ENCODE data around the gene GPN2. TPM values are rescaled to one million over a fixed set of nuclear protein-coding genes. Genes with fewer than 3 reads are reported as not detected.

GPN2 gene
- total RNA-seq, 1 donor from 2014 or later, result 26.4 TPM

- H3K4me1 Mint-ChIP-seq (ENCODE audit: unreplicated experiment), result no peaks in the 10 kb centered on the region
- no peaks in the 10 kb centered on the region for H3K9me3 Mint-ChIP-seq (ENCODE audit: unreplicated experiment)
- no peak for TF ChIP-seq CTCF (IDR thresholded peaks at IDR 0.05)
- peaks cover 3% of the 10 kb centered on the region for H3K27me3 Mint-ChIP-seq (ENCODE audit: unreplicated experiment)
- DNase-seq (ENCODE audit: extremely low spot score, unreplicated experiment), result no peak
- H3K27ac Mint-ChIP-seq (ENCODE audit: unreplicated experiment), result no peak overlapping the region
- no peaks in the 10 kb centered on the region for H3K36me3 Mint-ChIP-seq (ENCODE audit: unreplicated experiment)
- H3K4me3 Mint-ChIP-seq (ENCODE audit: unreplicated experiment), result no peak overlapping the region
Measured at GRCh38 chr1:26911399-26912146, 21.5 kb upstream of the GPN2 start.

GRCh38 chr1:26910343-26911160 is 20.5 kb upstream of the GPN2 start:
- H3K36me3 Mint-ChIP-seq (ENCODE audit: unreplicated experiment), result no peaks in the 10 kb centered on the region
- H3K27ac Mint-ChIP-seq (ENCODE audit: unreplicated experiment), result no peak overlapping the region
- H3K4me1 Mint-ChIP-seq (ENCODE audit: unreplicated experiment), result no peaks in the 10 kb centered on the region
- H3K27me3 Mint-ChIP-seq (ENCODE audit: unreplicated experiment), result no peaks in the 10 kb centered on the region
- no peak for DNase-seq (ENCODE audit: extremely low spot score, unreplicated experiment)
- no peak for TF ChIP-seq CTCF (IDR thresholded peaks at IDR 0.05)
- no peak overlapping the region for H3K4me3 Mint-ChIP-seq (ENCODE audit: unreplicated experiment)
- H3K9me3 Mint-ChIP-seq (ENCODE audit: unreplicated experiment), result no peaks in the 10 kb centered on the region

GRCh38 chr1:26909951-26910342 is 19.9 kb upstream of the GPN2 start:
- no peak overlapping the region for H3K27ac Mint-ChIP-seq (ENCODE audit: unreplicated experiment)
- no peaks in the 10 kb centered on the region for H3K27me3 Mint-ChIP-seq (ENCODE audit: unreplicated experiment)
- no peak for DNase-seq (ENCODE audit: extremely low spot score, unreplicated experiment)
- TF ChIP-seq CTCF (IDR thresholded peaks at IDR 0.05), result no peak
- H3K4me3 Mint-ChIP-seq (ENCODE audit: unreplicated experiment), result no peak overlapping the region
- no peaks in the 10 kb centered on the region for H3K36me3 Mint-ChIP-seq (ENCODE audit: unreplicated experiment)
- no peaks in the 10 kb centered on the region for H3K4me1 Mint-ChIP-seq (ENCODE audit: unreplicated experiment)
- no peaks in the 10 kb centered on the region for H3K9me3 Mint-ChIP-seq (ENCODE audit: unreplicated experiment)

GRCh38 chr1:26907071-26907917 is 17.2 kb upstream of the GPN2 start:
- no peaks in the 10 kb centered on the region for H3K4me1 Mint-ChIP-seq (ENCODE audit: unreplicated experiment)
- no peak for DNase-seq (ENCODE audit: extremely low spot score, unreplicated experiment)
- no peaks in the 10 kb centered on the region for H3K27me3 Mint-ChIP-seq (ENCODE audit: unreplicated experiment)
- H3K27ac Mint-ChIP-seq (ENCODE audit: unreplicated experiment), result no peak overlapping the region
- TF ChIP-seq CTCF (IDR thresholded peaks at IDR 0.05), result no peak
- H3K36me3 Mint-ChIP-seq (ENCODE audit: unreplicated experiment), result no peaks in the 10 kb centered on the region
- no peak overlapping the region for H3K4me3 Mint-ChIP-seq (ENCODE audit: unreplicated experiment)
- H3K9me3 Mint-ChIP-seq (ENCODE audit: unreplicated experiment), result no peaks in the 10 kb centered on the region

Measured in osteocyte (in vitro differentiated cells).